Measurements from ENCODE around the gene SKAP1. TPM values are rescaled to one million over a fixed set of nuclear protein-coding genes. Genes with fewer than 3 reads are reported as not detected.
"Not testable (repeated sequence)": the region's sequence is repeated elsewhere in the genome, so short reads cannot be mapped to it uniquely, and the experiment has no call there.

The SKAP1 gene
- total RNA-seq, 2 donors from 2014 or later, result 65.0 to 98.0 TPM

DNA sequence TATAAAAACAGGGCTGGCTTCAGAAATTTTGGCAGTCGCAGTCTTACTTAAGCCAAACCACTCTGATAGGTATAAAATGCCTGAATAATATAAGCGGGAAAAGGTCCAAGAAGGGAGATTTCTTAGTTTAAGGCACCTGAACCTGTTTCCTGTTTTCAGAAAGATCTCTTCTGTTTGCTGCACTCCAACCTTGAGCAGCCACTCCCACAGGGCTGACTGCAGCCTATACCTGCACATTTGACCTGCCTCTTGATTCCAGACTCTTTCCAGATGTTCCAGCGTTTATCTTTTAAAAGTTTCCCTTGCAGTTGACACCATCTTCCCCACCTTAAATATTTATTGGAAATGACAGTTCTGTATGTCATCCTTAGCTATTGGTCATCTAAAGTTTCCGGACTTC is 132.2 kb downstream of the SKAP1 start:
- Mint-ChIP-seq H3K27ac (no peak overlapping the region), H3K36me3 (peaks cover 0 to 5% of the 10 kb centered on the region in 2 donors), H3K9me3 (no peaks in the 10 kb centered on the region)
- ATAC-seq (no peak), DNase-seq (ENCODE audit: low spot score in 2 of 2) (no peak)

DNA sequence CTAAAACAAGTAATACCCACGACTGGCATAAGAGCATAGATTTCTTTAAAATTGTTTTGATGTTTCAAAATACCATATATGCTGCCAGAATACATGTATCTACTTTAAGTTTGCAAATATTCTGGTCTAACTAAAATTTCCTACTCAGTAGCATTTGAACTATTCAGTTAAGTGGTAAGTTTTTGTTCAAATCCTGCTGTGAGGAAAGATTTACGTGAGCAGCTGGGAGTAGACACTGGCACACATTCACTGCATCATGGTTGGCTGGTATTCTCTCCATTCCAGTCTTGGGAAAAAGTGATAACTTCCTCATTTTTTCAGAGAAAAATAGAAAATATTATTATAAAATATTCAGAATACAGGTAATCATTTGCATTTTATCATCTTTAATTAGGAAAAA is 133.6 kb downstream of the SKAP1 start:
- no peak for ATAC-seq
- Mint-ChIP-seq H3K36me3 (peaks cover 0 to 6% of the 10 kb centered on the region in 2 donors), H3K9me3 (no peaks in the 10 kb centered on the region), H3K27ac (no peak overlapping the region)
- DNase-seq (ENCODE audit: low spot score in 2 of 2), result no peak

DNA sequence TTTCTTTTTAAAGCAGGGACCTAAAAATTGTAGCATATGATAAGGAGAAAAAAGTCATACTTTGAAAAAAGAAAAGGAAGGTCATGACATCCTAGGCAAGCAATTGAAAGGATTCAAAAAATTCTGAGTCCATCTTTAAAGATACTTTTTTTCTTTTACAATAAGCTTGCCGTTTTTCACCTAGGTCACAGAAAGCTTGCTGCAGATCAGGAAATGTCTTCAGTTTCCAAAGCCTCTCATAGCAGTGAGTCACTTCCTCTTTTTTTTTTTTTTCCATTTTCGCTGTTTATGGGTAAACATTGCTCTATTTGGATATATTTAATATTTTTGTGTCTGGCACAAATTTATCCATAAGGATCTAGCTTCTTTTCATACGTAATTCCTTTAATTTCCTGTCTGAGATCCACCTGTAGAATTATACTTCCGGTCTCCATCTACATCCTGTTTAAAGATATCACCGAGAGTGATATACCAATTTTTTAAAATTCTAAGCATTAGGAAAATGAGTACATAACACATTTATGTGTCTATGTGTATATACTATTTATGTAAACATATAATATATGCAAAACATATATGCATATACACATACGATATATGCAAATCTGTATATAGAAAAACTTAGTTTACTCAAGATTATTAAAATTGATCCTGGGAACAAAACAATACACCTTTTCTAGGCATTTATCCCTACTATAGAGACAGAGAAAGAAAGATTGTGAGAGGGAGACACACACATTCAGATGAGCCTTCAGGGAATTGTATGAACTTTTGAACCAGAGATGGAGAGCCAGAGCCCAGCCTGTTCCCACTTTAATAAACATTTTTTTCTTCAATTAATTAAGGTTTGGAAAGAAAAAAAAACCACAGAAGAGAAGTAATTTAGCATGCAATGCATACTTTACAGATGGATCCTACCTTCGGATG is 134.4 kb downstream of the SKAP1 start:
- no peaks in the 10 kb centered on the region for H3K9me3 Mint-ChIP-seq
- ATAC-seq (peak; percentile 44 to 59), DNase-seq (ENCODE audit: low spot score in 2 of 2) (no peak)
- H3K27ac Mint-ChIP-seq, result peak overlapping the region; percentile 89 to 91
- H3K36me3 Mint-ChIP-seq, result peaks cover 0 to 10% of the 10 kb centered on the region in 2 donors

DNA sequence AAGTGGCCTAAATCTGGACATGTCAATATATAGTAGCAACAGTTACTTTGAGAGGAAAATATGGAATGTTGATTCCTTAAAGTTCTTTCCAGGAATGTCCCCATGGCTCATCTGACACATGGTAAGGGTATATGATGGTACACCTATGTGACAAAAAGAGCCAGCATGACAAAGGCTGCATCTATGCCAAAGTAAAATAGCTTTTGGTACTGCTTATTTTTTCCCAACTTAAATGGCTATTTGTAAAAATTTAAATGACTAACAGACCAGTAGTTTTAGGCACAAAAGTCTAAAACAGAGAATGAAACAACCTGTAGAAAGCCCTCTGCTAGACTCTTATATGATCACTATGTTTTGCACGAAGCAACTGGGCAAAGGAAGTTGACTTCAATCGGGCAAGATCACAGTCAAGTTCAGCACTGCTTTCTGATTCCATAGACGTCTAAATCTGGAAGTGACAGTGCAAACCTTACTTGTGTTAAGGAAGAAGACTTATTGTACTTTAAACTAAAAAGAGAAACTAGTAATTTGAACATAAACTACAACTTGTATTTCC is 135.1 kb downstream of the SKAP1 start:
- DNase-seq (ENCODE audit: low spot score in 2 of 2) (no peak), ATAC-seq (peak; percentile 58 to 68)
- Mint-ChIP-seq H3K27ac (peak overlapping the region; percentile 89 to 91), H3K9me3 (no peaks in the 10 kb centered on the region), H3K36me3 (peaks cover 0 to 10% of the 10 kb centered on the region in 2 donors)

DNA sequence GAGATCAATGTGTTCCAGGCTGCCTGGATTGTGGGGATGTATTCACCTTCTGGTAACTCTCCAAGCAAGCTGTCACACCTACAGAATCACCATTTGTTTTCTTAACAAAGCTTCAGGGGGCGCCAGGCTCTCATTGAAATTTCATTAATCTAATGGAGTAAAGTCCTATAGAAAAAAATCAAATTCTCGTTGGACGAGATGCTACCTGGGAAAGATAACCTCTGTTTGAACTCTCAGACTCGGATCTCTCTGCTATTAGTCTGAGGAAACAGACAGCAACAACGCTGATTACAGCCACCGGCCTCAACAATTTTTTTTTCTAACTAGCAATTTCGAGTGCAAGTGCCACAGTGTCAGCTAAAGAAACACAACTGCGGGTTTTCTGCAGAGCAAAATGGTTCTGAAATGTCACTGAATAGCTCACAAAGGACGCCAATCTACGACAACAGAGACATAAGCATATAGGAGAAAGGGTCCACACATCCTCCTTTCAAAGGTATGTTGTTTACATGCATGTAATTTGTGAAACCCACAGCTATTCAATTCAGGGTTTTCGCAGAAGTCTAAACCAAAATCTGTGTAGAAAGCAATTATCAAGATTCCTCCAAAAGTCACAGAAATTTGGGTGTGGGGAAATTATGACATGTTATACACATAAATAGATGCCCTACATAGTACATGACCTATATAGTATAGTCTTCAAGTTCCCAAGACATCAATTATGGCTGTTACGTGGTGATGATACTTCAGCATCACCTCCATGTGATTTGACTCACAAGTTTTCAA is 135.8 kb downstream of the SKAP1 start:
- DNase-seq (ENCODE audit: low spot score in 2 of 2) (no peak), ATAC-seq (peak; percentile 52 to 54)
- H3K36me3 Mint-ChIP-seq, result peaks cover 0 to 10% of the 10 kb centered on the region in 2 donors
- H3K27ac Mint-ChIP-seq, result peak overlapping the region in 1 of 2 donors; percentile 89
- no peaks in the 10 kb centered on the region for H3K9me3 Mint-ChIP-seq

DNA sequence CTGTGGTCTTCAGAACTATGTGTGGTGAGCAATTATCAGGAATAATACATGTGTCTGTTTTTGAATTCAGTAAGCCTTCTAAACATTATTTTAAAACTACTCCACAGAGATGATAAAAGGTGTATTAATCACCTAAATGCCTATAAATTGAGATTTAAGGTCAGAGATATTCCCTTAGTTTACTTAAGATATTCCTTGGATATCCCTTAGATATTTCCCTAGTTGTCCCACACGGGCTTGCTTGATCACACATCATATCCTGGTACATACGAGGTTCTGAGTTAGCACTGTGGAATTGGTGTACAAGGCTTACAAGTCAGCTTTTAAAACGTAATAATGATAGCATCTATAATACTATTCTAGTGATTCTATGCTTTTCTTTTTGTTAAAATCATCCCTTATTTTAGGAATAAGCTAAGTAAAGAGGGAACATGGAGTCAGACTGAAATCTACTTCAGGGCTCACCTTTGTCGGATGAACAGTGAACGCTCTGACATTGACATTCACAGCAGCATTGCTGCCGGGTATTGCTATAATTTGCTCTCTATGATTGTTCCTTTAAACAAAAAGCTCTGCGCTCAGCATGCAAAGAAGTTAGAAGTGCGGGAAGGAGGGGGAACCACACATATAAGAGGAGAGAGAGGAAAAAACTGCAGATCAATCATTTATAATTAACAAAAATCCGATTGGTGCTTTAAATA is 136.5 kb downstream of the SKAP1 start:
- DNase-seq (ENCODE audit: low spot score in 2 of 2) (no peak), ATAC-seq (no peak)
- Mint-ChIP-seq H3K36me3 (peaks cover 0 to 10% of the 10 kb centered on the region in 2 donors), H3K27ac (no peak overlapping the region), H3K9me3 (no peaks in the 10 kb centered on the region)

DNA sequence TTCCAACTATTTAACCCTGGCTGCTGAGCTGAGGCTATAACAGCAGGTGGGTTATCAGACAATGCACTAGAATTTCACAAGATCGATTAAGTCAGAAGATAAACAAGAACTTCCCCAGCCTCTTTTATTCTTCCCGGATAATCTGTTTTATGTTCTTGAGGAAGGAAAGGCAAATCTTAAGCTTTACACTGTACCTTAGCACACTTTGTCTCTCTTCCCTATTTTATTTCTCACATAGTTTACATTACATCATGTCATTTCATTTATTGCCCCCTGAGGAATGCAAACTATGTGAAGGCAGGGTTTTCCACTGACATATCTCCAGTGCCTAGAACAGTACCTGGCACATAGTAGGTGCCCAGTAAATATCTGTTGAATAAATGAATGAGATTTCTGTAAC is 139.6 kb downstream of the SKAP1 start:
- DNase-seq (ENCODE audit: low spot score in 2 of 2) (no peak), ATAC-seq (no peak)
- Mint-ChIP-seq H3K36me3 (peaks cover 0 to 10% of the 10 kb centered on the region in 2 donors), H3K27ac (no peak overlapping the region), H3K9me3 (no peaks in the 10 kb centered on the region)

DNA sequence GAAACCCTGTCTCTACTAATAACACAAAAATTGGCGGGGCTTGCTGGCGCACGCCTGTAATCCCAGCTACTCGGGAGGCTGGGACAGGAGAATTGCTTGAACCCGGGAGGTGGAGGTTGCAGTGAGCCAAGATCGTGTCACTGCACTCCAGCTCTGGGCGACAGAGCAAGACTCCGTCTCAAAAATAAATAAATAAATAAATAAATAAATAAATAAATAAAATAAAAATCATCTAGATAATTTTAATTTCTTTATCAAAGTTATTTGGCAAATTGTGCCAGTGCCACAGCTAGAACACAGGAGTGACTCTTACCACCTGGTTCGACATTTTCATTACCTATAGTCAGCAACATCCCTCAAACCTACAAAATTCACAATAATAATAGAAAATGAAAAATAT is 143.1 kb downstream of the SKAP1 start:
- not testable (repeated sequence) for H3K9me3 Mint-ChIP-seq; H3K27ac Mint-ChIP-seq; ATAC-seq; H3K36me3 Mint-ChIP-seq; DNase-seq (ENCODE audit: low spot score in 2 of 2)

DNA sequence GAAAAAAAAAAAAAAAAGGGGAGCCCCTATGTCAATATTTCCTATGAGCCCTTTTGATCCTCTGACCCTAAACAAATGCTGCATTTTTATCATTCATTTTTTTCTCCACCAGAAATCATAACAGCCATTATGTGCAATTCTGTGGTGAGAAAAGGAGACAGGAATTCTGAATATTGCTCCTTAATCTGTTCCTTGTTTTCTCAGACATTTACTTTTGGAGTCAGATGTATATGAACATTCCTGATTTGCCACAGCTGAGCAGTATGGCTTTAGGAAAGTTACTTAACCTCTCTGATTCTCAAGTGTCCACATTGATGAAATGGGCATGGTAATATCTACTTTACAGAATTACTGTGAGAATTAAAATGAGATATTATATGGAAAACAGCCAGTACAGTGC is 144.4 kb downstream of the SKAP1 start:
- H3K36me3 Mint-ChIP-seq, result no peaks in the 10 kb centered on the region
- H3K9me3 Mint-ChIP-seq, result no peaks in the 10 kb centered on the region
- no peak overlapping the region for H3K27ac Mint-ChIP-seq
- no peak for ATAC-seq
- no peak for DNase-seq (ENCODE audit: low spot score in 2 of 2)

DNA sequence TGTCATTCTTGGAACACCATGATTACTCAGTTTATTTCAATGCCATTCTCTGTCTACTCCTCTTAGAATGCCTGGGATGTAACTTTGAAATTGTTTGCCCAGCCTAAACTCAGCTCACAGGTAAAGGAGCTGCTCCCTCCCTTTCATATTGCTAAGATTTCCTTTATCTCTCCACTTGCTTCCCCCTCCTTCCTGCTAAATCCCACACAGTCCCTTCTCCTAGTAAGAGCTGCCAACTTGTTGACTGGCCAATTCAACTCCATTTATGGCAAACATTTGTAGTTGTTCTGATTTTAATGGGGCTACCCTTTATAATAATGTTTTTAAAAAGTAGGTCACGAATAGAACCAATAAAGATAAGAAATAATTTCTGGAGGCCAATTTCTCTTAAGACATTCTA is 146.1 kb downstream of the SKAP1 start:
- DNase-seq (ENCODE audit: low spot score in 2 of 2), result no peak
- Mint-ChIP-seq H3K27ac (peak overlapping the region; percentile 7 to 17), H3K36me3 (no peaks in the 10 kb centered on the region), H3K9me3 (no peaks in the 10 kb centered on the region)
- ATAC-seq, result no peak

DNA sequence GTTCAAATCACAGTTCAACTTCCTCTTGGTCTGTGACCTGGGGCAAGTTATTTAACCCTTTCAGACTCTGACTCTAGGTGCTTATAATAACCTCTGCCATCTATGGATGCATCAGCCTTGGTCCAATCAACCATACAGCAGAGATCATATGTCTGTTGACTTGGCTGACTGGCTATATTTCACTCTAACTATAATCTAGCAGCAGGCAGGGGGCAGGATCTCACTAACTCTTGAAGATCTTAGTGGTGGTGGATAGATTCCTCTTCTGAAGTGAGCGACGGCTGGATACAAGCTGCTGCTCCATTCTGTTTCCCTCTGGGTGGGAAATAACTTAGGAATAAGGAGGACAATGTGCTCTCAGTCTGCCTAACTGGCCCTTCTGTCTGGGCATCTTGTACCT is 146.6 kb downstream of the SKAP1 start:
- Mint-ChIP-seq H3K9me3 (no peaks in the 10 kb centered on the region), H3K36me3 (no peaks in the 10 kb centered on the region), H3K27ac (peak overlapping the region in 1 of 2 donors; percentile 17)
- no peak for DNase-seq (ENCODE audit: low spot score in 2 of 2)
- no peak for ATAC-seq

DNA sequence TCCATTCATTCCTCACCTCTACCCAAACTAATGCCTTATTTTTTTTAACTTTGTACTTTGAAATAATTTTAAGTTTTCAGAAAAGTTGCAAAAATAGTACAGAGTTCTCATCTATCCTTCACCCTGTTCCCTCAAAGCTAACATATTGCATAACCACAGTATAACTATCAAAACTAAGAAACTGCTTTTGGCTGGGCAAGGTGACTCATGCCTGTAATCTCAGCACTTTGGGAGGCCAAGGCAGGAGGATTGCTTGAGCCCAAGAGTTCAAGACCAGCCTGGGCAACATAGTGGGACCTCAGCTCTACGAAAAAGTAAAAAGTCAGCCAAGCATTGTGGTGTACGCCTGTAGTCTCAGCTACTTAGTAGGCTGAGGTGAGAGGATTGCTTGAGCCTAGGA is 147.7 kb downstream of the SKAP1 start:
- ATAC-seq, result no peak
- Mint-ChIP-seq H3K9me3 (no peaks in the 10 kb centered on the region), H3K36me3 (no peaks in the 10 kb centered on the region), H3K27ac (peak overlapping the region in 1 of 2 donors; percentile 17)
- DNase-seq (ENCODE audit: low spot score in 2 of 2), result no peak

DNA sequence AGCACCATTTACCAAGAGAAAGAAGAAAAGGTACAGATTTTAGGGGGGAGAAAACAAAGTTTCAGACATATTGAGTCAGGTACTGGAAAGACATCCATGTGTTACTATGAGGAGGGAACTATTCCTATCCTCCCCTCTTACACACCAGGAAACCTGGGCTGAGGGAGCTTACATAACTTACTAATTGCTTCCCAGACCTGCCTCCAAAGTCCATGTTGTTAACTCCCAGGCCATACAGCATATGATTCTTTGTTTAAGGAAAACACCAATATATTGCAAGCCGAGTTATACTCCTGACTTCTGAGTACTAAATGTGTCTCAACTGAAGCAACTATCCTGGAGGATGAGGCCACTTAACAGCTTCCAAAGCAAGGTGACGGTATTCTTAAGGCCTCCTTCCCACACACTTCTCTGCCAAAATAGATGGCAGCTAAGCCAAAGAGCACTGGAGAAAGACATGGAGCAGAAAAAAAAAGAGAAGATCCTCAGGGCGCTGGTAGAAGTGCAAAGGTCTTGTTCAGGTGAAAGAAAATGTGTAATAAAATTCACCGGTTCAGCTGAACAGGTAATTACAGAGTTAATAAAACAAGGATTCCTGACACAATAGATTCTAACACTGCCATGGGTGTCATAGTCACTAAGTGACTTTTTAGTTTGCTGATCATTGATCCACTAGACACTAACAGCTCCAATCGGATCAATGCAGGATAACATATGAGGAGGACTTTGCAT is 151.1 kb downstream of the SKAP1 start:
- no peak for DNase-seq (ENCODE audit: low spot score in 2 of 2)
- H3K36me3 Mint-ChIP-seq, result no peaks in the 10 kb centered on the region

DNA sequence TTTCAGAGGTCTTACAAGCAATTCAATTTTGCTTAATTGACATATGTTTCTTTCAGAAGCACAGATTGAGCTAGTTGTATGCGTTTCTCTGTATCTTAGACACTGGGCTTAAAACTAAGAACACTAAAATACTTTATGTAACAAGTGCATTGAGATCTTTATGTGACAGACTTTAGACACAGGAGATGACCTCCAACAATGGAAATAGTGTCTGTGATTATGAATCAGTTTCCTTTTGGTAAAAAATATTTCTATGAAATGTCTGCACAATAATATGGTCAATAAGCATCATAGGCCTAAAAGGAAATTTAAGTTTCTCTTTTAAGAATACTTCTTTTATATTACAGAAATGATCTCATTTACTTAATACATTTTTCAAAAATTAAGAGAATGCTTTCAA is 153.2 kb downstream of the SKAP1 start:
- ATAC-seq (no peak), DNase-seq (ENCODE audit: low spot score in 2 of 2) (no peak)
- Mint-ChIP-seq H3K27ac (peak overlapping the region in 1 of 2 donors; percentile 29), H3K9me3 (no peaks in the 10 kb centered on the region), H3K36me3 (no peaks in the 10 kb centered on the region)

More for the DNA sequence above, 151.1 kb downstream of the SKAP1 start:
- Mint-ChIP-seq H3K27ac (no peak overlapping the region), H3K9me3 (no peaks in the 10 kb centered on the region)
- no peak for ATAC-seq

DNA sequence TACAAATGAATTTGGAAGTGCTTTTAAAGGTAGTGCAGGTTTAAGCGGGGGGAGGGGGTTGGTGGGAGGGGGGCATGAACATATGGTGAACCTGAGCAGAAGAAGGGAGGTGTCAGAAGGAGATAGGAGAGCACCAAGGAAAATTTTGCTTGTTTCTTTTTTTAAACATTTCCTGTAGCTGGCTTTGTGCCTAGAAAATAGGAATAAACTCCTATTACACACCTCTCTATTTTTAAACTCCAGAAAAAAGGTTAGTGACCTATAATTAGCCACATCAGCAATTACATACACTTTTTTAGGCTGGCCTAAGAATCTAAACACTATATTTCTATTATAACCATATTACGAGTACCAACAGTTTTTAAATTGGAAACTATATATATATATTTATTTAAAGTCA is 159.1 kb downstream of the SKAP1 start:
- DNase-seq (ENCODE audit: low spot score in 2 of 2) (no peak), ATAC-seq (no peak)
- H3K36me3 Mint-ChIP-seq, result no peaks in the 10 kb centered on the region
- H3K9me3 Mint-ChIP-seq, result no peaks in the 10 kb centered on the region
- H3K27ac Mint-ChIP-seq, result no peak overlapping the region

DNA sequence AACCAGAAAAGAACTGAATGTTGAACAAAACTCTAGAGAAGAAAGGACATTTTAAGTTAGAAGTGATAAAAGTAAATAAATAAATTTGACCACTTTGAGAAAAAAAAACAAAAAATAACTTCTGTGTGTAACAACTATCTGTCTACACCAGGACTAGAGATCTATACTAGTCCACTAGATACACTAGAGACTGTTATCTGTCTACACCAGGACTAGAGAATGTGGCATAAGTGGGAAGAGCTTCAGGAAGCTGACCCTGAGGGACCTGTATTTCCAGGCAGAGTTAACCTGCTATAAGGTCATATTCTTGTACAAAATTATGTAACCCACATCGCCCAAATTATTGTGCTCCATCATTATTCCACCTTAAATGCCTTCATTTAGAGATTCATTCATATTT is 160.8 kb downstream of the SKAP1 start:
- DNase-seq (ENCODE audit: low spot score in 2 of 2) (no peak), ATAC-seq (no peak)
- Mint-ChIP-seq H3K27ac (no peak overlapping the region), H3K36me3 (no peaks in the 10 kb centered on the region), H3K9me3 (no peaks in the 10 kb centered on the region)
